ENCODE results near the gene USP10. TPM values are rescaled to one million over a fixed set of nuclear protein-coding genes. Genes with fewer than 3 reads are reported as not detected.

USP10 gene
- total RNA-seq, 4 donors from 2014 or later: 44.6 to 89.6 (median 55.9) TPM

- ATAC-seq (ENCODE audit: low FRiP score) (no peak), DNase-seq (ENCODE audit: low spot score) (no peak)
- no peak for TF ChIP-seq CTCF (IDR thresholded peaks at IDR 0.05)
Measured at GRCh38 chr16:84774810-84775209, 75.0 kb downstream of the USP10 start.

- TF ChIP-seq CTCF (IDR thresholded peaks at IDR 0.05): no peak
- no peak for ATAC-seq (ENCODE audit: low FRiP score)
- DNase-seq (ENCODE audit: low spot score): no peak
Measured at GRCh38 chr16:84775262-84775810, 75.5 kb downstream of the USP10 start.

- no peak for ATAC-seq (ENCODE audit: low FRiP score)
- no peak for DNase-seq (ENCODE audit: low spot score)
- TF ChIP-seq CTCF (IDR thresholded peaks at IDR 0.05): no peak
Measured at GRCh38 chr16:84777435-84777834, 77.6 kb downstream of the USP10 start.

GRCh38 chr16:84778720-84779119, 78.9 kb downstream of the USP10 start:
- no peak for ATAC-seq (ENCODE audit: low FRiP score)
- DNase-seq (ENCODE audit: low spot score): no peak
- TF ChIP-seq CTCF (IDR thresholded peaks at IDR 0.05): no peak

- no peak for ATAC-seq (ENCODE audit: low FRiP score)
- no peak for DNase-seq (ENCODE audit: low spot score)
- no peak for TF ChIP-seq CTCF (IDR thresholded peaks at IDR 0.05)
Measured at GRCh38 chr16:84780063-84780462, 80.3 kb downstream of the USP10 start.

GRCh38 chr16:84780544-84781376, 81.0 kb downstream of the USP10 start:
- DNase-seq (ENCODE audit: low spot score) (no peak), ATAC-seq (ENCODE audit: low FRiP score) (no peak)
- no peak for TF ChIP-seq CTCF (IDR thresholded peaks at IDR 0.05)

- no peak for ATAC-seq (ENCODE audit: low FRiP score)
- TF ChIP-seq CTCF (IDR thresholded peaks at IDR 0.05): no peak
Measured at GRCh38 chr16:84782846-84783245, 83.0 kb downstream of the USP10 start.

More at GRCh38 chr16:84782846-84783245, 83.0 kb downstream of the USP10 start:
- no peak for DNase-seq (ENCODE audit: low spot score)

Measured in omental fat pad (tissue), 4 donors.